NCI-H2227 (cell line): ENCODE measurements around the gene REEP1.
A peak's percentile ranks its signal among the peaks of the same experiment; 100 is the strongest.
"Not testable (repeated sequence)": the region's sequence is repeated elsewhere in the genome, so short reads cannot be mapped to it uniquely, and the experiment has no call there.

ENCODE experiments used
- DNase-seq: peaks from one replicate; lab custom pipeline; 2025; ENCODE audit not compliant: unreplicated experiment; lab: John Stamatoyannopoulos, UW

REEP1 gene

DNA sequence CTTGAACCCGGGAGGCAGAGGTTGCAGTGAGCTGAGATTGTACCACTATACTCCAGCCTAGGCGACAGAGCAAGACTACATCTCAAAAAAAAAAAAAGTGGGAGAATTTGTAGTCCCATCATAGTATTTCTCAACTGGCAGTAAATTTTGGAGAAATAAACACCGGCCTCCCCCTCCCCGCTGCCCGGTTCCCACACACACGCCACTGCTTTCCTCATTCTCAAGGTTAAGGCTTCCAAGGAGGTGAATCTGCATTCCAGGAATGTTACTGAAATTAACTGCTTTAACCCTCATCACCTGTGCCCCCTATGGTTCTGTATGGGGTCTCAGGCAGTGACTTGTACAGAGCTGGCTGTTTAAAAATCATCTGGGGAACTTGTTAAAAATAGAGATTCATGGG, 88.2 kb downstream of the REEP1 start:
- DNase-seq, result no peak

GRCh38 chr2:86245222-86245621, 92.2 kb downstream of the REEP1 start:
- not testable (repeated sequence) for DNase-seq

DNA sequence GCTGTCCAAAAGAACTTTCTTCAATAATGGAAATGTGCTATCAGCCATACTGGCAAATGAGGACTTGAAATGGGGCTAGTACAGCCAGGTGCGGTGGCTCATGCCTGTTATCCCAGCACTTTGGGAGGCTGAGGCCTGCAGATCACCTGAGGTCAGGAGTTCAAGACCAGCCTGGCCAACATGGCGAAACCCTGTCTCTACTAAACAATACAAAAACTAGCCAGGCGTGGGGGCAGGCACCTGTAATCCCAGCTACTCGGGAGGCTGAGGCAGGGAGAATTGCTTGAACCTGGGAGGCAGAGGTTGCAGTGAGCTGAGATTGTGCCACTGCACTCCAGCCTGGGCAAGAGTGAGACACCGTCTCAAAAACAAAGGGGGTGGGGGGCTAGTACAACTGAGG, 92.6 kb downstream of the REEP1 start:
- DNase-seq, result not testable (repeated sequence)

- DNase-seq, result no peak
Observed at GRCh38 chr2:86243950-86244733, 93.3 kb downstream of the REEP1 start.

DNA sequence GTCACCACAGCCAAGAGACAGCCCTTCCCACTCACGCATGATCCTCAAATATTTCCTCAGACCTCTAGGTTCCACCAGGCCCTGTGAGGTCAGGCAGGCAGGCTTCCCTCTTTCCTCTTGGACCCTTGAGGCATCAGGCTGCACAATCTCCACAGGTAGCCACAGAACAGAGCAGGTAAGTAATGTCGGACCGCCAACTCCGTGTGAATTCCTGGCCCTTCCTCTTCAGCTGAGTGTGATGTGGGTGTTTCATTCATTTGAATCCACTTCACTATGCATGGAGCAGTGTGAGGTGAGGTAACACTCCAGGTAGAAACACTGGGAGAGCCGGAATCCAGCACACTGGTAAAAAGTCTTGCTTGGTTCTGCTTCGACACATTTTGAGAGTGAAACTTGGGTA, 94.2 kb downstream of the REEP1 start:
- DNase-seq, result no peak

DNA sequence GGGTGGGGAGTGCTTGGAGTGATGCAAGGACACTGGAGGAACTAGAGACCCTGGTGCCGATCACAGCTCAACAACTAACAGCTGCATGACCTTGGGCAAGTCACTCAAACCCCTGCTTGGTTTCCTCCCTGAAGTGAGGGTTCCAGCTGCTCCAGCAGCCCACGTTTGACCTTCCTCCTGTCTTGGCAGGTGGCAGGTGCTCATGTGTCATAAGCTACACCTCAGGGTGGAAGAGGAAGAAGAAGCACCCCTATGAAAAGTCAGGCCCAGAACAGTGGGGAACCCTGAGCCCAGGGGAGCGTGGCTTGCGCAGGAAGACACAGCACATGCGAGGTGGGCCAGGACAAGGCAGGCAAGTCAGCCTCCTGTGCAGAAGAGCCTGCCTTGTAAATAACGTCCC, 95.8 kb downstream of the REEP1 start:
- no peak for DNase-seq

DNA sequence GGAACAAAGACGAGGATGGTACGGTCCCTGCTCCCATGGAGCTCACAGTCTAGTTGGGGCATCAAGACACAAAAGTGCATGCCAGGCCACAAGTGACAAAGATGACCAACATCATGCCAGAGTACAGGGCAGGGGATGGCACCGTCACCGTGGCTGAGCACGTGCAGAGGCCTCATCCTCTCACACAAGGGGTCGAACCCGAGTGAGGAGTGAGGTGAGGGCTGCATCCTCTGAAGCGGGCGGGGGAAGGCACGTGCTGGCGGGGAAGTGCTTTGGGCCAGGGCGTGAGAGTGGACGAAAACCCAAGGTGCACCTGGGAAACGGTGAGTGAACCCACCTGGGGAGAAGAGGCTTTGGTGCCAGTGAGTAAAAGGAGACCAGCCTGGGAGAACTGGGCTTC, 97.2 kb downstream of the REEP1 start:
- DNase-seq, result no peak

DNA sequence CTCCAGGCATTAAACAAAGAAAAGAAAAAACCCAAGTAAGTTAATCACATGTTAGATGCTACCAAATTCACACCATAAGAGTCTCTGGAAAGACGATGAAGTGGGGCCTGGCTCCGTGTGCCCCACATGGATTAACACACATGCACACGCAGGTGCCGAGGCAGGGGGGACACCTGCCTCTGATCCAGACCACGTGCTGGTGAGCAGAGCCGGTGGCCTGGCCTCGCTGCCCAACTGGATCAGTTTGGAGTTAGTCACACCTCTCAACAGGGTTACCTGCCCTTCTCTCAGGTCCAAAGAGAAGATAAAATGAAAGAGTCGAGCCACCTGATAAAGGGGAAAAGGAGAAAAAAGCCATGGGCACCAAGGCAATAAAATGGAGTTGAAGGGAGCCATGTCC, 97.7 kb downstream of the REEP1 start:
- DNase-seq, result no peak

DNA sequence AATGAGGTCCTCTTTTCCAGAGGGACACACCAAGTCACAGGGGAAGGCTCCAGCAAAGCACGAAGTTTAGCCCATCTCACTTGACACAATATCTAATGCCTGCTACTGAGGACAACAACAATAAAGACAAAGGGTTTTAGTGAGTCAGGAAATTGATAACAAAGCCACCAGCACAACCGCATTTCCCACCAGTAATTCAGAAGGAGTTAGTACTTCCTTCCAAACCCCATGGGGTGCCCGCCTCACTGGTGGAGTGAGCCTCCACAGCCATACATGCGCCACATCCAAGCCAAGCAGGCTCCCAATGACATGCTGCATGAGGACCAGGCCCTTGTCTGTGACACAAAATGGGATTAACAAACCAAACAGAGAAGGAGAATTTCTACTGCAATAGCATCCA, 98.1 kb downstream of the REEP1 start:
- no peak for DNase-seq

GRCh38 chr2:86238354-86238753, 99.1 kb downstream of the REEP1 start:
- DNase-seq, result no peak

GRCh38 chr2:86237172-86237571, 100.3 kb downstream of the REEP1 start:
- no peak for DNase-seq

- peak; percentile 87 for DNase-seq
Observed at GRCh38 chr2:86235196-86235980, 102.0 kb downstream of the REEP1 start.

DNA sequence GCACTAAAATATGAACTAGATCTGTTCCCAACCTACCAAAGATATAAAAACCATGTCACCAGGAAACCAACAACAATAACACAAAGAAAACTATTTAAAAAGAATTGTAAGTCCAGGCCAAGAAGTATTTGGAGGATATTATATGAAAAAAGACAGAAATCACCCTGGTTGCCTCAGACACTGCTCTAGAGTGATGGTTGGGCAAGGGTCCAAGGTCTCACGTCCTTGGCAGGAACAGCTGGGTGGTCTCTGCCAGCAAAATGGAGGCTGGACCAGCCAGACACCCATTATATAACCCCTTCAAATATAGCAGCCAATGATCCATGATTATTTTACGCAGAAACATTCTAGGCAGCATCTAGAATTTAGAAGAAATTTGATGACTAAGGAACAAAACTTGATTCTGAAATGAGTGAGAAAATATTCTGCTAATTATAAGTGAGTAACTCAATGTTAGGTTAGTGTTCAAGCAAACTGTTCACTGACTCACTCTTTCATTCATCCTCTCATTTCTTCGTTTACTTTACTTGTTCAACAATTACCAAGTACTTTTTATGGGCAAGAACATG, 102.8 kb downstream of the REEP1 start:
- no peak for DNase-seq

DNA sequence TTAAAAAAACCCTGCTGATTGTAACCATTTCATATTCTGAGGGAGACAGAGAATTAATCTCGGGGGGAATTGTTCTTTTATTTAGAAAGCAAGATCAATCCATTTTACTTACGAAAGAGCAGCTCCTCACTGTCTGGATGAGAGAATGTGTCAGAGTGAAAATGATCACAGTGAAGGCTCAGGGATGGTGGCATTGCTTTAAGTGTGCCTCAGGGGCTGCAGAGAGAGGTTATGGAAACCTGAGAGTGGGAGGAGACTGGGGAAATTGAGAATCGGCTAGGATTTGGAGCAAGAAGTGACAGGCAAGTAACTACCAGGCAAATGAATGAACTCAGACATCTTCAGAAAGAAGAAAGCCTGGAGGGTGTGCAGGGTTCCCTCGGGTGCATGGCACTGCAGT, 104.0 kb downstream of the REEP1 start:
- no peak for DNase-seq

- DNase-seq, result no peak
Observed at GRCh38 chr2:86232910-86233309, 104.5 kb downstream of the REEP1 start.

GRCh38 chr2:86232373-86232784, 105.0 kb downstream of the REEP1 start:
- DNase-seq, result no peak

DNA sequence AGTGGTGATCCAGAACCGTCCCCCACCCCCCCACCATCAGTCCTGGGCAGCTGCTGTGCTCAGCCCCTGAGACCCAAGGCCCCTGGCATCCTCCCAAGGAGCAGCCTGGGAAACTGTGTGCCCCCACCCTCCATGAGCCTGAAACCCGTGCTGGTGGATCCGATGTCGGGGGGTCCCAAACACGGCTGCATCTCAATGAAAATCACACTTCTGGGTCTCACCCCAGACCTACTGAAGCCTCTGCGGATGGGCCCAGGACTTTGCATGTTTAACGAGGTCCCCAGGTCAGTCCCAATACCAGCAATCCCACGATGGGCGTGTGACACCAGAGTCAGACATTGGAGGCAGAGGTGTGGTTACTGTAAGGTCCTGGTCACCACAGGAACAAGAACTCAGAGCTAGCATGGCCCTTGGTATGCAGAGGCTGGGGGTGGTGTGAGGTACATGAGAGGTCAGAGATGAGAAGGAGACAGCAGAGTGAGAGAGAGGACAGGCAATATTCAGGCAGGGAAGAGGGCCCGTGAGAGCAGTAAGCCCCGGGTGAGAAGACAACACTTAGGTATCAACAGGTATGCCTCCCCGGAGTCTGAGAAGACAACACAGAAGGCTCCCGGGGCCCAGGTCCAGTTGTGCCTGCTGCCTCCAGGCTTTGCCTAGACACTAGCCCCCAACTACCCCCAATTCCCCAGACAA, 105.6 kb downstream of the REEP1 start:
- DNase-seq, result no peak

DNA sequence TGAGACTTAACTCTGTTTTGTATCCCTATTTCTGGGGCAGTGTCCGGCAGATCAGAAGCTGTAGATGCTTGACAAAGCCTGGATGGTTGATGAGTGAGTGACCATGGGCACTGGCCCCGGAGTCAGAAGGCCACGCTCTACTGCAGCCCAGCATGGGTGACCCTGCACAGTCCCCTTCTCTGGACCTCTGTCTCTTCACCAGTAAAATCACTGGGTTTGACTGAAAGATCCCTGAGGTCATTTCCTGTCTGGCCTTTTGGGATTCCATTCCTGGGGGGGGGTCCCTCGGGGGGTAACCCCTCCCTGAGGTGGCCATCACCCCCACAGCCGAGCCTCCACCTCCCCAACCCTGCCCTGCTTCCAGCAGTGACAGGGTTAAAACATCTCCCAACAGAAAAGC, 106.5 kb downstream of the REEP1 start:
- DNase-seq, result no peak

DNA sequence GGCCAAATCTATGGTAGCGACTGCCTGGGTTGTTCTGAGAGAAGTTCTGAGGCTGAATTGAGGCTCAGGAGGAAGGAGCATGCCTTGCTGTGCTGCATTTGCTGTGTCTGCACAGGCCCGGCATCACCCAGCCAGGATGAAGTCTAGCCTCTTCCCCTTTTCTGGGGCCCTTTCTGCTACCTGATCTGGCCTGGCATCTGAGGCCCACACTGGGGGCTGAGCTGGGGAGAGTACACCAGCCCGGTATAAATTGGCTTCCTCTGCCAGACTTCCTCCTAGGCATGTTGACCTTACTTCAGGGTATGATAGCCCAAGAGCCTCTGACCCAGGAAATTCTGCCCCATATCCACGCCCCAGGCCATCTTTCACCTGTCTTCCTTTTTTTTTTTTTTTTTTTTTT, 108.2 kb downstream of the REEP1 start:
- DNase-seq, result no peak

DNA sequence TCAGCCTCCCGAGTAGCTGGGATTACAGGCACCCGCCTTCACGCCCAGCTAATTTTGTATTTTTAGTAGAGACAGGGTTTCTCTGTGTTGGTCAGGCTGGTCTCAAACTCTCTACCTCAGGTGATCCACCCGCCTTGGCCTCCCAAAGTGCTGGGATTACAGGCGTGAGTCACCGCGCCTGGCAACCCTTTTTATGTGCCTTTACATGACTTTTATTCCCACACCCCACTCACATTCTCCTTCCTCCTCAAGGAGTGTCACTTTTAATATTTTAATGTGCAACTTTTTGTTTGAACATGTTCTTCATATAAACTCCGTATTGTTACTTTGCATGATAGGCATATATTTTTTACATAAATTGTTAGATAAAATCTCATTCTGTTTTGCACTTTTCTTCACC, 108.9 kb downstream of the REEP1 start:
- DNase-seq, result not testable (repeated sequence)

DNA sequence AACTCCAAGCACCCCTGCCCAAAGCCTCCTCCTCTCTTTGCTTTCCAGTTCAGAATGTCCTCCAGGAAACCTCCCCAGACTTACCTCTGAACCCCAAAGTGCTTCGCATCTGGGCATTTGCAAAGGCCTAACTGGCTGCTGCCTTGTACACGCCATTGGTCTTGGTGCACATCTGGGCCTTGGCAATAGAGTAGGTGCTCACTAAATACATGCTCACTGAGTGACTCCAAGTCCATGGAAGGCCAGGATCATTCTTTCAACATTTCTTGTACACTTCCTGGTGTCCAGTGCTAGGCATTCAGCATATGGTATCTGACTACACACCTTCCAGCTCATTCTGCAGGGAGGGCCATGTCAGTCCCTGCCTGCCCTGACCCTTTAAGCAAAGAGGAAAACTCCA, 109.7 kb downstream of the REEP1 start:
- DNase-seq, result no peak
